Smooth muscle cell (in vitro differentiated cells): ENCODE measurements around the gene FUBP1. TPM values are rescaled to one million over a fixed set of nuclear protein-coding genes. Genes with fewer than 3 reads are reported as not detected.

Source experiments
- DNase-seq: peaks from one replicate; lab custom pipeline; 2025; ENCODE audit not compliant: unreplicated experiment; lab: John Stamatoyannopoulos, UW
- H2AFZ ChIP-seq: fragments of 200-600 bp; sonication (generic); 2 replicates; pipeline ENCODE4 v1.6.0; 2016; ENCODE audit warnings: antibody characterized with exemption, low read depth, mild to moderate bottlenecking
- H3F3A ChIP-seq: fragments of 200-600 bp; sonication (generic); 2 replicates; pipeline ENCODE4 v1.6.0; 2017; ENCODE audit warnings: antibody characterized with exemption, low read depth
- H3K27ac ChIP-seq: fragments of 200-600 bp; sonication (generic); 2 replicates; pipeline ENCODE4 v1.5.1; 2016; ENCODE audit warnings: low read depth, mild to moderate bottlenecking
- H3K27me3 ChIP-seq: fragments of 200-600 bp; sonication (generic); 2 replicates; pipeline ENCODE4 v1.6.1; 2016; ENCODE audit warnings: low read depth, mild to moderate bottlenecking
- H3K36me3 ChIP-seq: fragments of 200-600 bp; sonication (generic); 2 replicates; pipeline ENCODE4 v1.5.1; 2016; ENCODE audit warnings: low read depth
- H3K4me1 ChIP-seq: fragments of 200-600 bp; sonication (generic); 2 replicates; pipeline ENCODE4 v1.5.1; 2016; ENCODE audit warnings: low read depth
- H3K4me2 ChIP-seq: fragments of 200-600 bp; sonication (generic); 2 replicates; pipeline ENCODE4 v1.6.0; 2016; ENCODE audit warnings: mild to moderate bottlenecking
- H3K4me3 ChIP-seq: fragments of 200-600 bp; sonication (generic); 2 replicates; pipeline ENCODE4 v1.5.1; 2016; ENCODE audit warnings: mild to moderate bottlenecking
- H3K79me2 ChIP-seq: fragments of 200-600 bp; sonication (generic); 2 replicates; pipeline ENCODE4 v1.6.0; 2016; ENCODE audit warnings: low read depth, mild to moderate bottlenecking
- H3K9ac ChIP-seq: fragments of 200-600 bp; sonication (generic); 2 replicates; pipeline ENCODE4 v1.6.0; 2016; ENCODE audit warnings: low read depth
- H3K9me3 ChIP-seq: fragments of 200-600 bp; sonication (generic); replicated peaks from 2 replicates; pipeline ENCODE4 v1.5.1; 2016; ENCODE audit warnings: low read depth
- H4K20me1 ChIP-seq: fragments of 200-600 bp; sonication (generic); 2 replicates; pipeline ENCODE4 v1.6.0; 2016; ENCODE audit warnings: low read depth
- WGBS: methylation state at CpG from one replicate; pipeline ENCODE4 v1.1.7; 2016; ENCODE audit warnings: low lambda C conversion rate; 5-methylcytosine and 5-hydroxymethylcytosine counted together
- polyA plus RNA-seq: library from polyadenylated mRNA; unstranded; fragments of >200 nt; fragmentation: Nextera tagmentation; extraction: Ambion mirVana; gene quantifications from 2 replicates; pipeline ENCODE4 v1.2.1, GENCODE V29; 2016
- total RNA-seq: library from RNA; depleted of rRNA; stranded (reverse); fragments of >200 nt; gene quantifications from 2 replicates; pipeline ENCODE4 v1.2.3, GENCODE V29; 2014
- TF ChIP-seq, protein P1 (sequence below): fragments of 200-600 bp; sonication (generic); IDR thresholded peaks from 2 replicates; pipeline ENCODE4 v1.5.1; 2017; ENCODE audit warnings: borderline replicate concordance, mild to moderate bottlenecking, antibody characterized with exemption; ENCODE audit not compliant: insufficient read depth, poor library complexity, severe bottlenecking

Gene FUBP1
- total and polyA plus RNA-seq, 2 experiments from 2014 or later, result 50.5 to 144 TPM

DNA sequence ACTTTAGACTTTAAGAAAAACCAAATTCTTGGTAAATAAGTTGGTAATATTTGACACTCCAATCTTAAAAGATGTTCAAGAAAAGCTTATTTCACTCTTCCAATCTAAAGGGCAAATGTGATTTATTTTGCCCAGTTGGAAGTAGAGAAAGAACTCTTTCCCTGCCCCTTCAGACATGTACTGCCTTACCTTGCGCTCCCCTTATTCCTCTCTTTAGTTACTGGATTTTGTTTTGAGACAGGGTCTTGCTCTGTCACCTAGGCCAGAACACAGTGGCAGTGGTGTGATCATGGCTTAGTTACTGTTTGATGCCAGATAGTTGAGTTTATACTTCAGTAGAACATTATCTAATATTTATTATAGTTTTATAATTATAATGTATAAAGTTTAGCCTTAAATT is 27.5 kb downstream of the FUBP1 start:
- no peak overlapping the region for H3K4me2 ChIP-seq
- no peak overlapping the region for H3K4me3 ChIP-seq
- H3K9me3 ChIP-seq, result no peaks in the 10 kb centered on the region
- H3K27me3 ChIP-seq, result no peaks in the 10 kb centered on the region
- DNase-seq, result no peak
- peaks cover 99% of the 10 kb centered on the region for H4K20me1 ChIP-seq
- WGBS, result 97% methylated on average over 1 of the region's 1 CpG
- H2AFZ ChIP-seq, result no peak overlapping the region
- peaks cover 3% of the 10 kb centered on the region for H3K4me1 ChIP-seq
- H3K9ac ChIP-seq, result no peak overlapping the region
- H3F3A ChIP-seq, result peaks cover 18% of the 10 kb centered on the region
- H3K36me3 ChIP-seq, result peaks cover 65% of the 10 kb centered on the region
- H3K79me2 ChIP-seq, result peaks cover 76% of the 10 kb centered on the region
- peak overlapping the region; percentile 6 for H3K27ac ChIP-seq
- TF ChIP-seq, protein P1, sequence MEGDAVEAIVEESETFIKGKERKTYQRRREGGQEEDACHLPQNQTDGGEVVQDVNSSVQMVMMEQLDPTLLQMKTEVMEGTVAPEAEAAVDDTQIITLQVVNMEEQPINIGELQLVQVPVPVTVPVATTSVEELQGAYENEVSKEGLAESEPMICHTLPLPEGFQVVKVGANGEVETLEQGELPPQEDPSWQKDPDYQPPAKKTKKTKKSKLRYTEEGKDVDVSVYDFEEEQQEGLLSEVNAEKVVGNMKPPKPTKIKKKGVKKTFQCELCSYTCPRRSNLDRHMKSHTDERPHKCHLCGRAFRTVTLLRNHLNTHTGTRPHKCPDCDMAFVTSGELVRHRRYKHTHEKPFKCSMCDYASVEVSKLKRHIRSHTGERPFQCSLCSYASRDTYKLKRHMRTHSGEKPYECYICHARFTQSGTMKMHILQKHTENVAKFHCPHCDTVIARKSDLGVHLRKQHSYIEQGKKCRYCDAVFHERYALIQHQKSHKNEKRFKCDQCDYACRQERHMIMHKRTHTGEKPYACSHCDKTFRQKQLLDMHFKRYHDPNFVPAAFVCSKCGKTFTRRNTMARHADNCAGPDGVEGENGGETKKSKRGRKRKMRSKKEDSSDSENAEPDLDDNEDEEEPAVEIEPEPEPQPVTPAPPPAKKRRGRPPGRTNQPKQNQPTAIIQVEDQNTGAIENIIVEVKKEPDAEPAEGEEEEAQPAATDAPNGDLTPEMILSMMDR, result no peak

DNA sequence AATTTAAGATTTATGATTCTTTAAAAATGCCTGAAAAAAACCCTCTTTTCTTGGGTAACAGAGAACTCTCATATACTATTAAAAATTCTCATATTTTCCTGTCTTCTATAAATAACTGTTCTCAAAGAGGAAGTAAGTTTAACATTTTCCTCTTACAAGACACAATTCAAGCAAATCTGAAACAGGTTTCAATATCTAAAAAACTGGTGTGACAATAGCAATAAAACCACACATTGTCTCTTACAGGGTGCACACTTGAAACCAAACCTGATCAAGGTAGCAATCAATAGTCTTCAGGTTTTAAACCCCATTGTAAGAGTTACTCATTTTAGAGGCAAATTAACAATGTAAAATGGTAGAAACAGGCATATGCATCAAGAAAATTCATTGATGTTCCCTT is 28.0 kb downstream of the FUBP1 start:
- H3K9ac ChIP-seq, result no peak overlapping the region

DNA sequence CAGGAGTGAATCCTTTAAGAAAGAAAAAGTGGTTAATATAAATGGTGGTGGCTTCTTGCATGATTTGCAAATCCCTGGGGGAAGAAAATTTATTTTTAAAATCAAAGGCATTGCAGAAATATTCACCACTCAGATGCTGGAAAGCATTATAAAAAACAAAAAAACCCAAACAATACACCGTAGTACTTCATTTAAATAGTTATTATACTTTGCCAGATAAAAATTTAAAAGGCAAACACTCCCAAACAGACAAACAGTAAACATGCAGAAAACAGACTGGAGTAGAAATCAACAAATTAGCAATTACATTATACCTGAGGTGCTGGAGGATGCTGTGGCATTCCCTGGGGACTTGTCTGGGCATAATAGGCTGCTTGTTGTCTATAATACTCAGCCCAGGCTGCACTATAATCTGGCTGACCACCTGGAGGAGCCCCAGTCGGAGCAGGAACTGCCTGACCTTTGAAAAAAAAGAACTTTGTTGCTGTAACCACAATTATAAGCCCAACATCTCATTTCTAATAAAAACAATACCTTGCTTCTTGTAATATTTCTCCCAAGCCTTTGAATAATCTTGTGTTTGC is 29.9 kb downstream of the FUBP1 start:
- Histone ChIP-seq H3K9me3 (no peaks in the 10 kb centered on the region), H2AFZ (no peak overlapping the region), H3K27me3 (no peaks in the 10 kb centered on the region), H3K27ac (peak overlapping the region; percentile 41), H3K9ac (no peak overlapping the region), H3K4me3 (no peak overlapping the region), H3F3A (peaks cover 18% of the 10 kb centered on the region), H3K36me3 (peaks cover 47% of the 10 kb centered on the region), H3K4me1 (peaks cover 3% of the 10 kb centered on the region), H4K20me1 (peaks cover 97% of the 10 kb centered on the region), H3K4me2 (no peak overlapping the region), H3K79me2 (peaks cover 58% of the 10 kb centered on the region)
- TF ChIP-seq, protein P1, result no peak
- DNase-seq, result no peak
- 75% methylated on average over 2 of the region's 2 CpGs for WGBS

More for the DNA sequence above, 28.0 kb downstream of the FUBP1 start:
- no peak for DNase-seq
- Histone ChIP-seq H3K27me3 (no peaks in the 10 kb centered on the region), H3K4me2 (no peak overlapping the region), H3K79me2 (peaks cover 75% of the 10 kb centered on the region), H3K4me1 (peaks cover 3% of the 10 kb centered on the region), H4K20me1 (peaks cover 99% of the 10 kb centered on the region), H3K36me3 (peaks cover 62% of the 10 kb centered on the region), H3K9me3 (no peaks in the 10 kb centered on the region), H3K27ac (peak overlapping the region; percentile 6), H3K4me3 (no peak overlapping the region), H2AFZ (no peak overlapping the region), H3F3A (peaks cover 18% of the 10 kb centered on the region)
- TF ChIP-seq, protein P1, result no peak

DNA sequence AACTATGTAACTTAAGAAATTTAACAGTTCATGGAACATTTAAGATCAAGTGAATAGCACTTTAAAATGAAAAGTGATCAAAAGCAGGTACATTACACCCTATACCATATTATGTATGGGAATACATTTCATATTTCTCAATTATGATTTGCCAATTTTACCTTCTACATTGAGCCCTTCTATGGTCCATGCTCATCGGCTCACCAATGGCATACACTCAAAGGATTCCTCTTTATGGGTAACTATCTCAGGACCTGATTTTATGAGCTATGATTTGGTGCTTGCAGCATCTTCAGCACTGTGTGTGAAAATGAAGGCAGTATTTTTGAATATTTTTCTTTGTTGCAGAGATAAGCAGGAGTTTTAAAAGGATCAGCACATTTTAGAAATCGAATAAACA is 33.5 kb downstream of the FUBP1 start:
- Histone ChIP-seq H3K4me3 (no peak overlapping the region), H3K36me3 (peaks cover 40% of the 10 kb centered on the region), H2AFZ (no peak overlapping the region), H3K27ac (no peak overlapping the region), H3K9ac (no peak overlapping the region), H3K9me3 (no peaks in the 10 kb centered on the region), H3F3A (peaks cover 28% of the 10 kb centered on the region), H3K79me2 (peaks cover 23% of the 10 kb centered on the region), H3K4me1 (peaks cover 3% of the 10 kb centered on the region), H3K27me3 (no peaks in the 10 kb centered on the region), H3K4me2 (no peak overlapping the region), H4K20me1 (peaks cover 63% of the 10 kb centered on the region)
- TF ChIP-seq, protein P1, result no peak
- WGBS, result 96% methylated on average over 2 of the region's 2 CpGs
- DNase-seq, result no peak
